ENCODE measurements around the gene FRMD4A. TPM values are rescaled to one million over a fixed set of nuclear protein-coding genes. Genes with fewer than 3 reads are reported as not detected.
"Not testable (repeated sequence)": the region's sequence is repeated elsewhere in the genome, so short reads cannot be mapped to it uniquely, and the experiment has no call there.

Gene FRMD4A
- total RNA-seq, 1 experiment from 2014 or later = 63.4 TPM

DNA sequence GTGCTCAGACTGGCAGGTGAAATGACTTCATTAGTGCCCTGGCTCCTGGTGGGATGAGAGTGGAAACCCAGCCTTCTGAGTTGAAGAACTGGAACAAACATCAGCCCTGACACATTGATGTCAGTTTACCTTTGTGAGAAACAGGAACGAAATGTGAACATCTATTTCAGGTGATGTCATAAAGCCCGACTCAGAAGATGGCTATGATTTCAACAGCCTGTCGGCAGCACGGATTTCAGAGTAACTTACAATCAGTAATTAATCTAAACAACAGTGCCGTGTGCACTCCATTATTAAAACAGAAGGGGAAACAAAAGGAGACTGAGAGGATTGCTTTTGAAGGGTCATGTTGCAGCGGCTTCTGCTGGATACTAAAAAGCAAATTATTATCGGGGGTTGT is 243.2 kb downstream of the FRMD4A start:
- in situ Hi-C loops (cut with HindIII; ENCODE audit: low sequenced_read_pairs) = no loop called here
- DNase-seq (ENCODE audit: low spot score) = no peak

DNA sequence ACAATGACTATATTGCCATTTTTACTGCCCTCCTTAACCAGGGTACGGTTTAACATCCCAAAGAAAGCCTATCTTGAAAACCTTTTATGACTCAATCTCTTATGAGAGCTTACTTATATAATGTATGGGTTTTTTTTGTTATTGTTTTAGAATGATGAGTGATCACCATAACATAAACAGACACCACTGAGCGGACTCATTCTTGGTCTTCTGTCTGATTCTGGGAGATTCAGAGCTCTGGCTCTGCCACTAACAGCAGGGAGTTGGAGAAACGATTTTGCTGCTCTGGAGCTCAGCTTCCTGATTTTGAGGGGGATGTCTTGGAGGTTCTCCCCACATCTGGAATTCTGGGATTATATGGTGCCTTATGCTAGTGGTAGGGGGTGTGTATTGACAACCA is 244.1 kb downstream of the FRMD4A start:
- DNase-seq (ENCODE audit: low spot score) = no peak
- in situ Hi-C loops (cut with HindIII; ENCODE audit: low sequenced_read_pairs) = no loop called here

- in situ Hi-C loops (cut with HindIII; ENCODE audit: low sequenced_read_pairs) = no loop called here
- DNase-seq (ENCODE audit: low spot score) = no peak
Observed at GRCh38 chr10:14084875-14085274, 245.8 kb downstream of the FRMD4A start.

GRCh38 chr10:14080795-14081194 is 249.9 kb downstream of the FRMD4A start:
- in situ Hi-C loops (cut with HindIII; ENCODE audit: low sequenced_read_pairs) = no loop called here
- no peak for DNase-seq (ENCODE audit: low spot score)

GRCh38 chr10:14077430-14077829 is 253.3 kb downstream of the FRMD4A start:
- in situ Hi-C loops (cut with HindIII; ENCODE audit: low sequenced_read_pairs) = no loop called here
- no peak for DNase-seq (ENCODE audit: low spot score)

DNA sequence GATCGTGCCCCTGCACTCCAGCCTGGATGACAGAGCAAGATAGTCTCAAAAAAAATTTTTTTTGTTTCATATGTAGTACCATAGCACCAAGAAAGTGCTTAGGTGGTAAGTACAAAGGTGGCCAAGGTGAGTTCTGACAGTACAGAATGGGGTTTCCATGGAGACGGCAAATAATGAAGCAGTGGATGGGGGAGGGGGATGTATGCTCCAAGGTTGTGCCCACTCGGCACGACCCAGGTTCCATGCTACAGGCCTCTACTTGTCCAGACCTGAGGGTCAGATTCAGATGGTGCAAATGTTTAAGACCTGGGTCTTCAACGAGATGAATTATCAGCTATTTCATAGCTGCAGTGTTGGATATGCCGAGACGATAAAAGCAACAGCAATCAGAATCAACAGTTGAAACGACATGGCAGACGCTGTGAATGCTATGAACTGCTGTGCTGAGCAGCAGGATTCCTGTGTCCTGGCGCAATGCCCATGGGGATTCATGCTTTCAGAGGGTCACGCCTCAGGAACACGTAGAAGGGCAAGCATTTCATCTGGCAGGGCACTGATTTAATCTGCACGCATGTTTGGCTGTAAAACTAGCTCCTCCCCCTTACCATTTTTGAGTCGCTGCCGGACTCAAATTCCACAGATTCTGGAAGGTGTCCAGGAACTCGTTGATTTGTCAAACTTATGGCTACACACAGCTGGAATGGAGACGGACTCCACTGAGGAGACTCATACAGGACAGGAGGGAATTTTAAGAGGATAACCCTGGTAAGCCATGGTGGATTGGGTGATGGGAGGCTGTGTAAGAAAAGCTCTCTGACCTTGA is 256.5 kb downstream of the FRMD4A start:
- in situ Hi-C loops (cut with HindIII; ENCODE audit: low sequenced_read_pairs) = no loop called here
- DNase-seq (ENCODE audit: low spot score) = peak; percentile 30

DNA sequence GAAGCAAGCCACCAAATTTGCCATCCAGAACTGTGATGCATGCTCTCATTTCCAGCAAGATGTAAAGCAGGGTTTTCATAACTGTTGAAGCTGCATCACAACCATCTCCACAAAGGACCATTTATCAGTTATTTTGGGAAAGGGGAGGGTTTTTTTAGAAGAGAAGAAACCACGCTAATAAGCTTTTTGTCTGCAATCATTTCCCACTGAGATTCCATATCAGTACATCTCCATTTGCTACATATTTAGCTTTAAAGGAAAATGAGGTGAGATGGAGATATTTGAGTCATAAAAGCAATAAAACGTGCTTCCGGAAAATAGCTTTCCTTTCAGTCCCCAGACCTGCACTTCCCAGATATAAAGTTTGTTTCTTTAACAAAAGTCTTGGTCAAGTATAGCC is 258.2 kb downstream of the FRMD4A start:
- DNase-seq (ENCODE audit: low spot score) = no peak
- in situ Hi-C loops (cut with HindIII; ENCODE audit: low sequenced_read_pairs) = no loop called here

DNA sequence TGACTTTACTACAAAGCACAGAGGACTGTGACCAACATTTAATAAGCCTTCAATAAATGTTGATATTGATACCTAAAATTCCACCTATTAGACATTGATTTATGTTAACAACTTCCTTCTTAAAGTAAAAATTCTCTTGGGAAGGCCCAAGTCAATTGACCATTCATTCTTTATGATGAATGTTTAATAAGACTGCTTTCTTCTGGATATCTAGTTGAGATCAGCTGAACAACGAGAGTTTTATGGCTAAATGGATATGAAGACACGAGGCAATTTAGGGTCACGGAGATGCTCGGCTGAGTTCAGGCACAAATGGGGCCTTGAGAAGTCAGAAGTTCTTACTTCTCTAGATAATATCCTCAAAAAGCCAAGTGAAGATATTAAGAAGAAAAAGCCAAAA is 258.8 kb downstream of the FRMD4A start:
- in situ Hi-C loops (cut with HindIII; ENCODE audit: low sequenced_read_pairs) = no loop called here
- no peak for DNase-seq (ENCODE audit: low spot score)

- DNase-seq (ENCODE audit: low spot score) = no peak
- in situ Hi-C loops (cut with HindIII; ENCODE audit: low sequenced_read_pairs) = no loop called here
Observed at GRCh38 chr10:14068601-14069250, 262.0 kb downstream of the FRMD4A start.

- DNase-seq (ENCODE audit: low spot score); in situ Hi-C loops (cut with HindIII; ENCODE audit: low sequenced_read_pairs): not testable (repeated sequence)
Observed at GRCh38 chr10:14067638-14068037, 263.1 kb downstream of the FRMD4A start.

DNA sequence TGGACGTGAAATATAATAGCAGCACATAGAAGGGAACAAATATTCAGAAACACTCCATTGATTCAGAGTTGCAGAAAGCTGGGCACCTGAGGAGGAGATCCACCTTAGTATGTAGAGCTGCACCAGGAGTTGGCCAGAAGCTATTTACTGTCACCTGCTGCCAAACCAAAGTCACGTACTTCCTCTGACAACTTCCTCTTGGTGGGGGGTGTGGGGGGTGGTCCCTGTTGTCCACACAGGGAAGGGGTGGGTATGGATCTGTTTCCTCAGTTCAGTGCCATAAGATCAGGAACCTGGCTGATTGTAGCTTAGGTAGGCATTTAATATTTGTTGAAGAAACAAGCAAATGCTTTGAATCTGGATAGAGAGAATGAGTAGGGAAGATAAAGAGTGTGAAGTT is 264.6 kb downstream of the FRMD4A start:
- no peak for DNase-seq (ENCODE audit: low spot score)
- in situ Hi-C loops (cut with HindIII; ENCODE audit: low sequenced_read_pairs) = no loop called here

DNA sequence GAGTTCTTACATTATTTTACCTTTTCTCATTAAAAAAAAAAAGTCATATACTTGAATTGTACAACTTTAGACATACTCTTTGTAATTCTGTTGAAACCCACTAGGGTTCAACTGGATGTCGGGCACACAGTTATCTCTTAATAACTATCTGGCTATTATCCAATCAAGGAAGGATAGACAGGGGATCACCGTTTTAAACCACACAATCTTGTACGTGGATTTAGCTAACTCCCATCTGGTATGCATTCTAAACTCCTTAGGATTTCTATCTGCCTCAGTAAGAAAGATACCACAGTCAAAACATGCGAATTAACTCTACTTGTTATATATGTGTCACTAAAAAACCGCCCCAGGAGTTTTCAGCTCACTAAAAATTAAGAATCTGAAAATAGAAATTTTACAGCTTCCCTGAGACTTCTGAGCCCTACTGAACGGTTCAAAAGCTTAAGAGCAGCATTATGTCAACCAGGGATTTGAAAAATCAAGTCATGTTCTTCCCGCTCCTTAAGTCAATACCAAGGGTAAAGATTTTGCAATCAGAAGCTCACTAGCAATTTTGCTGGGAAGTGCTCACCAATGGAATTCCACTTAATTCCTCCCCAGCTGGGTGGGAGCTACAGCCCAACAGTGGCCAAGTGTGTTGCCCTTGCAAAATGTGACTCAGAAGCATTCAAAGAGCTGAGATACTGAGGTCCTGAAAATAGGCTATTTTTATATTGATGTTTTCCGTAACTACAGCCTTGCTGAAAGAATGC is 267.0 kb downstream of the FRMD4A start:
- no peak for DNase-seq (ENCODE audit: low spot score)
- in situ Hi-C loops (cut with HindIII; ENCODE audit: low sequenced_read_pairs) = no loop called here

GRCh38 chr10:14062528-14063260 is 268.0 kb downstream of the FRMD4A start:
- in situ Hi-C loops (cut with HindIII; ENCODE audit: low sequenced_read_pairs) = no loop called here

GRCh38 chr10:14060320-14061070 is 270.2 kb downstream of the FRMD4A start:
- DNase-seq (ENCODE audit: low spot score) = no peak
- in situ Hi-C loops (cut with HindIII; ENCODE audit: low sequenced_read_pairs) = no loop called here

More at GRCh38 chr10:14062528-14063260, 268.0 kb downstream of the FRMD4A start:
- DNase-seq (ENCODE audit: low spot score) = no peak

GRCh38 chr10:14056610-14057332 is 274.0 kb downstream of the FRMD4A start:
- no peak for DNase-seq (ENCODE audit: low spot score)

DNA sequence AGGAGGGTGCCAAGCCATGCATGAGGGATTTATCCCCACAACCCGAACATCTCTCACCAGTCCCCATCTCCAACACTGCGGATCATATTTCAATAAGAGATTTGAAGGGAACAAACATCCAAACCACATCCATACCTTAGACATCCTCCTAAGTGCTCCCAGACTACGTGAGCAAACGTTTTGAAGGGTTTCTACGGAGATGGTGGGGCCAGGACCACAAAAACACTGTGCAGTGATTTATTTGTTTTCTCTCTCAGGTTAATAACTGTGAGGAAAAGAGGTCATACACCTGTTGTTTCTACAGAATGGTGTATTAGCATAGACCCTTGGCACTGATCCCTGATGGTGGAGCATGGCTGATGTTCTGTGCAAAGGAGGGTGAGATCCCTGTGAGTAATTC is 277.8 kb downstream of the FRMD4A start:
- no peak for DNase-seq (ENCODE audit: low spot score)
- in situ Hi-C loops (cut with HindIII; ENCODE audit: low sequenced_read_pairs) = no loop called here

More at GRCh38 chr10:14056610-14057332, 274.0 kb downstream of the FRMD4A start:
- in situ Hi-C loops (cut with HindIII; ENCODE audit: low sequenced_read_pairs) = no loop called here

DNA sequence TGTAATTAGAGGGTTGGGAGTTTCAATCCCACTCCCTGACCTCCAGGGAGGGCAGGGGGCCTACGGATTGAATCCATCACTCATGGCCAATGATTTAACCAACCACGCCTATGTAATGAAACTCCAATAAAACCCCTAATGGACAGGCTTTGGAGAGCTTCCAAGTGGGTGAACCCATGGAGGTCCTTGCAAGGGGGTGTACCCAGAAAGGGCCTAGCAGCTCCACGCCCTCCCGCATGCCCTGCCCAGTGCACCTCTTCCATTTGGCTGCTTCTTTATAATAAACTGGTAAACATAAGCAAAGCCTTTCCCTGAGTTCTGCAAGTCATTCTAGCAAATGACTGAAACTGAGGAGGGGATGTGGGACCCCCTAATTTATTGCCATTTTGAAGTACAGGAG is 280.1 kb downstream of the FRMD4A start:
- in situ Hi-C loops (cut with HindIII; ENCODE audit: low sequenced_read_pairs) = no loop called here
- no peak for DNase-seq (ENCODE audit: low spot score)

Data from G401 (cell line).